Posterior cingulate gyrus (tissue), 11 donors: ENCODE results near the gene LMO7.
A peak's percentile ranks its signal among the peaks of the same experiment; 100 is the strongest.
"Not testable (repeated sequence)": the region's sequence is repeated elsewhere in the genome, so short reads cannot be mapped to it uniquely, and the experiment has no call there.

Experiments
- DNase-seq, 10 donors: peaks; one replicate each; pipeline versions ENCODE4 v3.0.0 to v3.0.0-alpha.2; 2020 to 2021; ENCODE audit warnings: mixed read lengths in 3 of 10
- intact Hi-C: fragments of 100-400 bp; cut with DNase I; formaldehyde crosslinking; loops from one replicate; pipeline ENCODE4 v1.15.1; 2023

Gene LMO7

DNA sequence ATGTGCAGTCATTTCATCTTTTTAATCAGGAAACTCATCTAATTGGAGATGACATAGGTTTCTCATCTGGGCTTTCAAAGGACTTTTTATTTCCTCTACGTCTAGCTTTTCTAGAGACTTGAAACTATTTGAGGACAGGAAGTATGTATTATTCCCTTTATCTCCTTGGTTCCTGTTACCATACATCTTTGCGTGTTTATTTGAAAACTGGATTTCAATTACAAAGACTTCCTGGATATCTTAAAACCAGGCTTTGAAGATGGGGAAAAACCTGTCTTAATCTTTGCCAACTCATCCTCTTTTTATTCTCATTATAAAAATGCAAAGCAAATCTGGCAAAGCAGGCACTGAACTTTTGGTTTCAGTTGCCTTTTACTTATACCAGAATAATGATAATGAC, 130.5 kb downstream of the LMO7 start:
- no peak for DNase-seq
- intact Hi-C loops: no loop called here

DNA sequence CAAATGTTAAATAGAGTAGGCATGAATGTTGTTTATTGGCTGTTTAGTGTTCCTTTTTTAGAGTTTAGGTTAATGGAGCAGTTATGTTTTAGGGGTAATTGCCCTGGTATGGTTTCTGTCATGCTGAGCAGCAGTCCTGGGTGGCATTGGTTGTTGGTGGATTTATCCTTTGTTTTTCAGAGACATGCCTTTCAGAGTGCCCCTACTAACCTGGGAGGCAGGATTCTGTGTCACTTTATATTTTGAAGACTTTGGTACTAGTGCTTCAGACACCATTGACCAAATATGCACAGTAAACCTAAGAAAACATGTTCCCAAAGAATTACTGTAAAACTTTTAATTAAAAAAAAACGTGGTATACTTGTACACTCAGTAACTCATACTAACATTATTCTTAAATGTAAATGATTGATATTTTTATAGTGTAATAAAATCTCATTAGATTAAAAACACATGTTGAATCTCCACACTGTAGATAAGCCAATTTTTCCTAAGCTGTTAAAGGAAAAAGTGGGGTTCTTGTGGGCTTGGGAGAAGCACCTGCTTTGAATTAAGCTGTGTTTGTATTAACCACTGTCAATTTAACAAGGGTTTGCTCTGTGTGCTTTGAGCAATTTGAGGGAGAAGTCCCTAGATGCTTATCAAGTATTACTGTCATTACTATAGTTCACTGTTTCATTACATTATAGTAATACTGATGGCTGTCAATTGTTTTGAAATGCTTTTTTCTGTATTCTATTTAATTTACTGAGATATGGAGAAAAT, 133.2 kb downstream of the LMO7 start:
- intact Hi-C loops: no loop called here
- DNase-seq: no peak

DNA sequence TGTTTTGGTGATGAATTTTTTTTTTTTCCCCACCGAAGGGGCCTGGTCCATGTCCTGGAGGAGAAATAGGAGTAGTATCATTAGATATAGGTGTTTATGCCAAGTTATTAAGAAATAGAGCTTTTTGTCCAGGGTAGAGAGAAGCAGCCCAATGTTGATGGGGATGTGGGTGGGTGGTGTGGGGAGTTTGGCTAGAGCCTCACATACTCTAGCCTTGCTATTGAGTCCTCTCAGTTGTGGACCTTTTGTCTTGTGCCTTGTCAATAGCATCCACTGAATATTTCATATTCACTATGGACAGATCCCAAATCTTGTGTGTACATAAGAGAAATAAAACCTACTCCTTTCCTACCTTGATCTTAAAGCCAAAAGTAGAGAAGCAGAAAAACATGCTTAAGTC, 134.0 kb downstream of the LMO7 start:
- intact Hi-C loops: no loop called here

DNA sequence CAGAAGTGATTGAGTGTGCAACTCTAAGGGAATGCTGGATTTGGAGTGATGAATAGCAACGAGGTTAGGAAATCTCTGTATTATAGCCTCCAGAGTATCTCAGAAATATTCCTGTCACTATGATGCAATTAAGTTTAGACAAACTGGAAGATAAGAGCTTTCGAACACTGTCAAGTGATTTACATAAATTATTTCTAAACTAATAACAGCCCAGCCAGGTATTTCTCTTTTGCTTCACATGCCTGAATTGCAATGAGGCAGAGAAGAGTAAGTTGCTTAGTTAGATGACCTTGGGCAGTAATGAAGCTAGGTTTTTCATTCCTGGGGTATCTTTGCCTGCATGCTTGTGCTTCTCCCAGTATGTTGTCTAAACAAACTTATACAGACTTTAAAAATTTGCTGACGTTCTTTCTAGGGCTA, 134.5 kb downstream of the LMO7 start:
- DNase-seq: no peak
- intact Hi-C loops: no loop called here

More for the DNA sequence above, 134.0 kb downstream of the LMO7 start:
- no peak for DNase-seq

DNA sequence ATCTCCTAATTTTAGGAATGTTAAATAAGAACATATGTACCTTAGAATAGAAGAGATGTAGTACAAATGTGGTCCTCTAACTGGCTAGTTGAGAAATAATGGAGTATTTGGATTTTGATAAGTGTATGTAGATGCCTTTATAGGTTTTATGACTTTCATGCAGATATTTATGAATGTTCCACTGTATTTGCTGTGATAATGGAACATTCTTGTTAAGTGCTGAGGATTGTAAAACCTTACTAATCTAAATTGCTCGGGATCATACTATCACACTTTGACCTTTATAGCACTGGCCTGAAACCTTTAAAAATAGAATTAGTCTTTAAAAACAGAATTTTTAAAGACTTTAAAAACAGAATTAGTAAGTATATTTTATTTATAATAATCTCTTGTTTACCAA, 135.1 kb downstream of the LMO7 start:
- DNase-seq: no peak
- intact Hi-C loops: no loop called here

DNA sequence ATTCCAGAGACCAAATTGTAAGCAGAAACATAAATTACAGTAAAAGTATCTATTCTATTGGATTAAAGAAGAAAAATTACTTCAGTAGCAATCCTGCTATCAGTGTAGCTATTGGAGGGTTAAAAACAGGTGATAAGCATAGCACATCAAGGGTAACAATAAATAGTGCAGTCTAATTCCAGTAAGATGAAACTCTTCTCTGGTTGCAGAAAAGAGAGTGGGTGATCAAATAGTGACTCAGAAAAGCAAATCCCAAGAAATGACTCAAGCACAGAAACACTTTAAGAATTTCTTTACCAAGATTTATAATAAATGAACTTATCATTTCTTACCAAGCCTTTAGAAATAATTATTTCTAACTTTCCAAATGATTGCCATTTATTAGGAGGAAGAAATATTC, 135.7 kb downstream of the LMO7 start:
- no peak for DNase-seq
- intact Hi-C loops: no loop called here

DNA sequence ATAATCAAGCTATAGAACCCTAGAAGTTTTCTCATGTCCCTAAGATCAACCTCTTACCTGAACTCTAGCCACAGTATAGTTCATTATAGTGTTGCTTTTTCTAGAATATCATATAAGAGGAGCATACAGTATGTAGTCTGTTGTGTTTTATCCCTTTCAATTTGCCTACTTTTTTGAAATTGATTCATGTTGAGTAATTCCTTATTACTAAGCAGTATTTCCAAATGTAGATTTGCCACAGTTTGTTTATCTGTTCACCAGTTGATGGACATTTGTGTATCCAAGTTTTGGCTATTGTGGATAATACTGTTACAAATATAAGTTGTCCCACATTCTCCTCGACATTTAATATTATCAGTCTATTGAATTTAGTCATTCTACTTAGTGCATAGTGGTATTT, 138.0 kb downstream of the LMO7 start:
- no peak for DNase-seq
- intact Hi-C loops: no loop called here

DNA sequence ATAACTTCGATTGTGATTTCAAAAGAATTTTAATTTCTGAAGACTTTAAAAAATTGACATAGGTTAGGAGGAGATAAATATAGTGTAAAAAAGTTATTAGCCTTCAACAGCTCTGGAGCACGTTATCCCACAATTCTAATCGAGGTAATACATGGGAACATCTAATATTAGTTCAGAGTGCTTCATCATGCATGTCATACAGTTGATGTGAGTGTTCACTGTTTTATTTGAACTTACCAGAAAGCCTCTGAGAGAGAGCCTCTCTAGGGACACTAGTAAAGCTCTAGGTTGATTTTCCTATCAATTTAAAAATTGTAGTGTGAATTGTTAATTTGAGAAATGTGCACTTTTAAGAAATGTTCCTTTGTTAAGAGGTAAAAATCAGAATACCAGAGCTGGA, 140.4 kb downstream of the LMO7 start:
- no peak for DNase-seq
- intact Hi-C loops: no loop called here

DNA sequence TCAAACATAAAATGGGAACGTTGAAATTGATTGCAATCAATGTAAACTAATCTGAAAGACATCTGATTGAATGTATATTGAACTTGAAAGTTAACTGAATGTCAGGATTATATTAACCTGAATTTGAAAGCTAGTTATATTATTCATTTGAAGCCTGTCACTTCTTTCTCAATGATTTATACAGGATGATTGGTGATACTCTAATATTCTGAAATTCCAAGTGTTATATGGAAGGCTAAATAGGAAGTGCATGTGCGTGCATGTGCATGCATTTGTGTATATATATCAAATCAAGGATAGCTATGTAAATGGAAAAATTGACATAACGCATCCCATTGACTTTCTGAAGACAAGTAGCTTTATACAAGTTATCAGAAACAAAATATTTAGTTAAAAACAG, 143.3 kb downstream of the LMO7 start:
- DNase-seq: no peak

DNA sequence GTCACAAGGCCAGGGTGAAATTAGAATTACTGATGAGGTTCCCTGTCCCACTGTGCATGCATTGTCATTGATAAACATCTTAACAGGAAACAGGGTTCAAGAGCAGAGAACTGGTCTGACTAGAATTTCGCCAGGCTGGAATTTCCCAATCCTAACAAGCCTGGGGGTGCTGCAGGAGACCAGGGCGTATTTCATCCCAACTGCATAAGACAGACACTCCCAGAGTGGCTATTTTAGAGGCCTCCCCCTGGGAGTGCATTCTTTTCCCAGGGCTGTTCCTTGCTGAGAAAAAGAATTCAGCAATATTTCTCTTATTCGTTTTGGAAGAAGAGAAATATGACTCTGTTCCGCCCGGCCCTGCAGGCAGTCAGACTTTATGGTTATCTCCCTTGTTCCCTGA, 144.0 kb downstream of the LMO7 start:
- intact Hi-C loops, DNase-seq: not testable (repeated sequence)

More for the DNA sequence above, 143.3 kb downstream of the LMO7 start:
- intact Hi-C loops: no loop called here

DNA sequence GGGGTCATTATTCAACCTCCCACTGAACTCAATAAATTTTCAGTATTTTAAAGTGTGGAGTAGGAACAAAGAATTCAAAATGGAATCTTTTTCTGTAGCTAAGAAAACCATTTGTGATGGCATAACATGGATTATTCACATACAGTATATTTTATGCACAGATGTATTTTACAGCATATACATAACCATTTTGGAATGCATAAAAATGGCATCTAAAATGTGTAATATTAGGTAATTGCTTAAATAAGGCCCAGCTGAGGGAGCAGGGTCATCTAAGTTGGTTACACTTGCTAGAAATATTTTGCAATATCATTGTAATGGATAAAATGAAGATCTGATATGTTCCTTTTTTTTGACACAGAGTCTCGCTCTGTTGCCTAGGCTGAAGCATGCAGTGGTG, 146.9 kb downstream of the LMO7 start:
- no peak for DNase-seq

DNA sequence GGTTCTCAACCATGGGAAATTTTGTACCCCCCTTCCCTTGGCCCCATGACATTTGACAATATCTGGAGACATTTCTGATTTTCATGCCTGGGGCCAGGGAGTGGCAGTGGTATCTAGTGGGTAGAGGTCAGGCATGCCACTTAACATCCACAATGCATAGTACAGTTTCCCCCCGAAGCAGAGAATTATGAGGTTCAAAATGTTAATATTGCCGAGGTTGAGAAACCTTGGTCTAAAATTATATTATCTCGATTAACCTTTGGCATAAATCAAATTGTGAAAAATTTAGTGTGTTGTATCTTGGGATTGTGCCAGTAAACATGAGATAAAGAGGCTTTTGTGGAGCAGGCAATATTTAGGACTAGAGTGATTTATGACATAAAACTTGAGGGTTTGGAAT, 147.9 kb downstream of the LMO7 start:
- intact Hi-C loops: no loop called here
- DNase-seq: no peak

More for the DNA sequence above, 146.9 kb downstream of the LMO7 start:
- intact Hi-C loops: no loop called here

DNA sequence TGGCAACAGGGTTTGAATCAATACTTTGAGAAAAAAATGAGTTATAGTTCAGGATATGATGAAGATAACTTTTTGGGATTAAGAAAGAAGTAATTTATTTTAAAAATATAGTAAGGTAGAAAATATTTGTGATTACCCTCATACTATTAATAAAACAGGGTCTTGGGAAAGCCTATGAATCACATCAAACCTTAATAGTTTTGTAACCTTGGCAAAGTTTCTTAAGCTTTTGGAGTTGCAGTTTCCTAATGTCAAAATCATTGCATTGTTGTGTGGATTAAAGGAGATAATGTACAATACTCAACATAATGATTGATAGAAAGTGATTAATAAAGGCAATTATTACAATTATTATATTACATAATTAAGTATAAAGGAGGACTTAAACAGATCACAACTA, 149.0 kb downstream of the LMO7 start:
- intact Hi-C loops: no loop called here
- no peak for DNase-seq

DNA sequence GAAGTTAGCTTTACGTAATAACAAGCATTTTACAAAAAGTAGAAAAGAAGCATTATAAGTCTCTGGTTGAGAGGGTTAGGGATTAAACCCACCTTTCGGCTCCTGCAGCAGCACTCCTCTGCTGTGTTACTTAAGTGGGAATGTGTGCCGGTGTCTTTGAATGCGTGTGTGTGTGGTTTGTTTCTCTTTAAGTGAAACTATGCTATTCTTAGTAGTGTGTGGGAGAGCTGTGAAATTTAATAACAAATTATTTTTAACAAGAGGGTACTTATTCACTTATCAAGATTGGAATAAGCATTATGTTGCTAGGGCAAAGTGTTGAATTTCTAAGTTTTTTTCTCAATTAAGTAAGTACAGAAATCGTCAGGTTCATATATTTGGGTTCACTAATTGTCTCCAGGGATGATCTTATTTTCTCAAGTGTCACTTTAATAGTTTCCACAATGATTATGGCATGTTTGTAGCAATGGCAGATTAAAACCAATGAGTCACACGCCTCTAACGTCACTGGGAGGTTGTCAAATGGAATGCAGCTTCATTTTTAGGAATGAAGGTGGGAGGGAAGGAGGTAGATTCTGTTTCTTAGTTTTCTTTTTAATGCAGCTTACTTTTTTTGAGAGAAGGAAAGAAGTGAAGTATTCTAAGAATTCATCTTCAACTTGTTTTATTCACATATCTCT, 151.3 kb downstream of the LMO7 start:
- intact Hi-C loops: no loop called here

DNA sequence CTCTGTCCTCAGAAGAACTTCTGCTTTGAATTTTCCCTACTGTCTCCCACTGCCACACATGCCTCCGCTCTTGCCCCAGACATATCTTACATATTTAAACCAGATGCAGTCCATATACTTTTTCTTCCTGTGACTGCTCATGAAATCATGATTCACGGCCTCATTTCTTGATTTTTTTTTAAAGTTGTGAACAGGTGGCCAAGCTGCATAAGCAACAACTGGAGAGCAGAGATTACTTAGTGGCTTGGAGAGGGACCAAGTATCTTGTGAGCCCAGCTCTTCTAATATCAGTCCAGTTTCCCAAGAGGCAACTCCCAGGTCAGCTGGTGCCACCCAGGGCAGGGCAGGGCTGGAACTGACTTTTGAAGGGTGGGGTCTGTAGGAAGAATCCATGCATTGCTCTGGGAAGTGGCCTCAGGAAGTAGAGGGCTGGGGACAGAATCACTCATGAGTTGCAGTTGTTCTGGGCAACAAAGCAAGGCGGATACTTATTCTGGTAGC, 152.4 kb downstream of the LMO7 start:
- no peak for DNase-seq
- intact Hi-C loops: no loop called here

More for the DNA sequence above, 151.3 kb downstream of the LMO7 start:
- DNase-seq: no peak

DNA sequence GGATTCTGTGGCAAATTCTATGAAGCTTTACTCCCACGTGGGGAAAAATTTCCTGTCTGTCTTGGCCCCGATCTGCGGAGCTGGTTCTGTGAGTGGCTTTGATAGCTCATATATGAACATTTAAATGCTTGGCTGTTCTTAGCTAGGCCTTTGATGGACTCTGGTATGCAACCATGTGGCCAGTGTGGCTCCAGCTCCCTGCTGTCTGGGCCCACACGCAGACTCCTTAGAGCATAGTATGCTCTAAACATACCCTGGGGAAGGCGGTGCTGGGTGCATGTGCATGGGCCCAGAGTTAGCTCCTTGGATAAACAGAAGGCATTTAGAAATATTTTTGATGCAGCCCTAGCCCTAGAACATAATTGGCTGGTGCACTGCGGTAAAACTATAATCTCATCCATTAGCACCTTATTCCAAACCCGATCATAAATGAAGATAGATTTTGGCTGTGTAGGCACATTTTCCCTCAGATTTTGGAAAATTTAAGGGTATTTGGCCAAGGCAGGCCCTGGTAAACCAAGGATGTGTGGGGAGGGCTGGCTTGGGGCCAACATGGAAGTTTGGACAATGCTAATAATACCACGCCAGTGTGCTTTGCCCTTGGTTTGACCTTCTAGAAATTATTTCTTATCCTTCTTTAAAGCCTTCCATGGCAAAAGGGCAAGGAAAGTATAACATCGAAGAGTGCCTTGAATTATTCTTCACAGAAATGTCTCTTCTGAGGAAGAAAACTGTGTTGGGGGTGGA, 153.5 kb downstream of the LMO7 start:
- peak in 1 of 10 donors; percentile 44 for DNase-seq
- intact Hi-C loops: no loop called here

DNA sequence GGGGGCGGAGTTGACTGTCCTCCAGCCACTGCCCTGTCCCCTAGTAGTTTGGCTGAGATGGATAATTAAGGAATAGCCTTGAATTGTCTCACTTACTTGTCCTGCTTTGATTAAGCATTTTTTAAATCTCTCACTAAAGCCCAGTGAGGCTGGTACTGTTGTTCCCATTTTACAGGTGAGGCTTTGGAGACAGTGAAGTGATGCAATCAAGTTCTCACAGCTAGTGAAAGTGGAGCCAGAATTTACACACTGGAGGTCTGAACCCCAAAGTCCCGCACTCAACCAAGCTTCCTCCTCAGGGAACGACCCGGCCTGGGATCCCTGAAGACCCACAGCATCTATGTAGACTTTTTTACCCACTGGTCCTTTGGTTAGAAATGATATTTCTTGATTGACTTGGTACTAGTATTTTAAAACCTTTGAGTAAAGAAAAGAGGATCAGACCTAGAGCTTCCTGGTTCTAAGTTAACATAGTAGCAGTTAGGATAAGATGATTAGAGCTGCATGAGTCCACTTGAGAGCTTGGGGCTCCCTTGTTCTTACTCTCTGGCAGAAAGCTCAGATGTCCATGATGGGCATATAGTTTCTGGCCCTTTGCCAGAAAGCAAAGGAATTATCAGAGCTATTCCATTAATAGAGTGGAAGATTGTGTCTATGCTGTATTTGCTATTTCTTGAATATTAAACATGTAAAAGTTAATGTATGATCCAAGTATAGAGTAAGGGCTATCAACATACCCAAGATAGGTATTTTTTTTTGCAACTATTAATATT, 154.3 kb downstream of the LMO7 start:
- no peak for DNase-seq
- intact Hi-C loops: no loop called here

DNA sequence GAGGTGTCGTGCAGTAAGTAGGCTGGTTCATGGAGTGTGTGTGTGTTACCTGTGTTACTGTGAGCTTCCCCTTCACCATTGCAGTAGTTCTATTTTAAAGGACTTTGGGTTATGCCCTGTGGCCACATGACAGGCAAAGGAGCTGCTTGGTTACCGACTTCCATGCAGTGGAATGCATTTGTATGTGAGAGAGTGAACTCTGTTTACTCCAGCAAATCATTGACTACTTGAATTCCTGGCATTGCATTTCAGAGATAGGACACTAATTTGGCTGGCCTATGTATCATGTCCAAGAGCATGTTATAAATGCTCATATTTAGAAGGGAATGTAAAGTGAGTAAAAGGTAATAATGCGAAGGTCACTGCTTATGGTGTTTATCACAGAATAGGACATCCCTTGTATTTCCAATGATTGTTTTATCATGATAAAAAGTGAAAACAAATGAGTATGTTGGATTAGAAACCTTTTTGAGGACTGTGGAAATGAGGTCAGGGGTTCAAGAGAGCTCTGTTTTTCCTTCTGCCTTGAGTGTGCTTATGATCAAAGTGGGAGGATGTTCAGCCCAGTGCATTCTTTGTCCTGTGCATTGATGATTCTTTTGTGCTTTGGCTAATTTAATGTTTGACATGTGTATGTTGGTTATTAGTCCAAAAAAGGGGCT, 156.5 kb downstream of the LMO7 start:
- intact Hi-C loops: no loop called here
- no peak for DNase-seq

DNA sequence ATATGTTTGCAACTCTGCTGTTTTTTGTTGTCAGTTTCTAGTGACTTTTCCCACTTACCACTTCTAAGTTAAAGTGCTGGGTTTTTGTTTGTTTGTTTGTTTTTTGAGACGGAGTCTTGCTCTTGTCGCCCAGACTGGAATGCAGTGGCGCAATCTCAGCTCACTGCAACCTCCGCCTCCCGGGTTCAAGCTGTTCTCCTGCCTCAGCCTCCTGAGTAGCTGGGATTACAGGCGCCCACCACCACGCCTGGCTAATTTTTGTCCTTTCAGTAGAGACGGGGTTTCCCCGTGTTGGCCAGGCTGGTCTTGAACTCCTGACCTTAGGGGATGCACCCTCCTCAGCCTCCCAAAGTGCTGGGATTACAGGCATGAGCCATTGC, 157.0 kb downstream of the LMO7 start:
- intact Hi-C loops: not testable (repeated sequence)
- peak in 1 of 10 donors; percentile 52 for DNase-seq

DNA sequence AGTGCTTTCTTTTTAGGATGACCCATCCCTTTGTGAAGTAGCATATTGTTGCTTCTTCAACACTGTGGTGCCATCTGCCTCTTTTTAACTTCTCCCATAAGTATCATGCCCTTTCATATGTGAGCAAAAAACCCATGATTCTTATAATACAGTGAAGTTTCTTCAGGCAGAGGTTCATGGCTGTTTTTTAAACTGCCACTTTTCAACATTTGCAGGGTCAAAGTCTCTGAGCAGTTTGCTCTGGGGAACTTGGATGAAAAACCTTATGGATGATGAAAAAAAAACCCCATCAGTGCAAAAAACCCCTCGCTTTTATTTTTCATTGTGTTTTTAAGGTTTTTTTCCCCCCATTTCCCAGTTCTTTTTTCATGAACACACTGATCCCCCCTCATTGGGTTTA, 158.5 kb downstream of the LMO7 start:
- no peak for DNase-seq
- intact Hi-C loops: no loop called here
